Measurements from ENCODE around the gene TLE3. TPM values are rescaled to one million over a fixed set of nuclear protein-coding genes. Genes with fewer than 3 reads are reported as not detected.

Gene TLE3
- polyA plus RNA-seq, 1 of the 3 experiments (the other 2 are of a cell fraction): 14.7 TPM

DNA sequence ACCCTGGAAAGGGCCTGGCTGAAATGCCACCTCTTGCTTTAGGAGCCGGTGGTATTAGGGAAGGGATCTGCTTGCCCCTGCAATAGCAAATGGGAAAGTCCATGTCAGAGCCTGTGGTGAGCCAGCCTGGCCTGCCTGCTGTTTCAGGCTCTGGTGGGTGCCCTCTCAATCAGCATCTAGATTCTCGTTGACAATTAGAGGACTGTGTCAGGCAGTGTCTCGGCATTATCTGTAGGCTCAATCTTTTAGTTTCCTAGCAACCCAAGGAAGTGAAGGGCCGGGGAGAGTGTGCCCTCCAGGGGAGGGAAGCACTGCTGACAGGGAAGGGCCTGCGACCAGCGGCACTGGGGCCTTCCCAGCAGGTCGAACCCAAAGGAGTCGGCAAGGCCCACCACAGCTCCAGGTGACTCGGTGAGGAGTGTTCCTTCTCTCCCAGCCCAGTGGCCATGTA, 42.1 kb downstream of the TLE3 start:
- H3K4me3 ChIP-seq (ENCODE audit: low read depth in 2 of 2, low read length in 1 of 2): no peak overlapping the region
- TF ChIP-seq MAX (IDR thresholded peaks at IDR 0.05; ENCODE audit: low read depth) (no peak), SMC3 (IDR thresholded peaks at IDR 0.05; ENCODE audit: low read depth, low read length) (peak; percentile 15; the same call in 1 of the 2 replicates), CHD2 (IDR thresholded peaks at IDR 0.05; ENCODE audit: low read length, partially characterized antibody) (no peak), RAD21 (IDR thresholded peaks at IDR 0.05; ENCODE audit: low read length) (peak; percentile 54), RFX5 (IDR thresholded peaks at IDR 0.05; ENCODE audit: low read length) (no peak), SIN3A (IDR thresholded peaks at IDR 0.05; ENCODE audit: borderline replicate concordance, low read depth, low read length) (no peak), RCOR1 (IDR thresholded peaks at IDR 0.05; ENCODE audit: low read length) (0 out of 2 replicates have a peak, but pooled peaks have one; percentile 18), EP300 (IDR thresholded peaks at IDR 0.05; ENCODE audit: borderline replicate concordance in 1 of 2, low read depth in 1 of 2, low read length in 1 of 2) (peak in 1 of 2 experiments; percentile 32; a peak in 1 of 4 replicates), GATA2 (CRISPR knock-in tag; IDR thresholded peaks at IDR 0.05) (peak; percentile 93), RXRA (IDR thresholded peaks at IDR 0.05; ENCODE audit: borderline replicate concordance, low read depth) (no peak), MXI1 (IDR thresholded peaks at IDR 0.05; ENCODE audit: low read depth, low read length) (peak; percentile 68; the same call in 1 of the 2 replicates), FOXJ3 (CRISPR knock-in tag; IDR thresholded peaks at IDR 0.05) (no peak), TCF12 (IDR thresholded peaks at IDR 0.05) (no peak), POLR2AphosphoS5 (IDR thresholded peaks at IDR 0.05; ENCODE audit: low read depth, low read length) (no peak)
- TF ChIP-seq, protein P1, sequence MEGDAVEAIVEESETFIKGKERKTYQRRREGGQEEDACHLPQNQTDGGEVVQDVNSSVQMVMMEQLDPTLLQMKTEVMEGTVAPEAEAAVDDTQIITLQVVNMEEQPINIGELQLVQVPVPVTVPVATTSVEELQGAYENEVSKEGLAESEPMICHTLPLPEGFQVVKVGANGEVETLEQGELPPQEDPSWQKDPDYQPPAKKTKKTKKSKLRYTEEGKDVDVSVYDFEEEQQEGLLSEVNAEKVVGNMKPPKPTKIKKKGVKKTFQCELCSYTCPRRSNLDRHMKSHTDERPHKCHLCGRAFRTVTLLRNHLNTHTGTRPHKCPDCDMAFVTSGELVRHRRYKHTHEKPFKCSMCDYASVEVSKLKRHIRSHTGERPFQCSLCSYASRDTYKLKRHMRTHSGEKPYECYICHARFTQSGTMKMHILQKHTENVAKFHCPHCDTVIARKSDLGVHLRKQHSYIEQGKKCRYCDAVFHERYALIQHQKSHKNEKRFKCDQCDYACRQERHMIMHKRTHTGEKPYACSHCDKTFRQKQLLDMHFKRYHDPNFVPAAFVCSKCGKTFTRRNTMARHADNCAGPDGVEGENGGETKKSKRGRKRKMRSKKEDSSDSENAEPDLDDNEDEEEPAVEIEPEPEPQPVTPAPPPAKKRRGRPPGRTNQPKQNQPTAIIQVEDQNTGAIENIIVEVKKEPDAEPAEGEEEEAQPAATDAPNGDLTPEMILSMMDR (IDR thresholded peaks at IDR 0.05): 0 out of 2 replicates have a peak, but pooled peaks have one; percentile 8
- H3K4me1 ChIP-seq (ENCODE audit: control insufficient read depth in 1 of 2, insufficient read depth in 2 of 2, low read depth in 1 of 2, low read length in 1 of 2): peaks cover 0 to 31% of the 10 kb centered on the region in 2 experiments; a peak in 1 of 4 replicates
- H2AFZ ChIP-seq (ENCODE audit: low read depth): no peak overlapping the region
- H3K79me2 ChIP-seq (ENCODE audit: insufficient read depth): no peaks in the 10 kb centered on the region
- H3K9me2 ChIP-seq: no peaks in the 10 kb centered on the region
- H3F3A ChIP-seq (replicated peaks; ENCODE audit: insufficient read depth): no peaks in the 10 kb centered on the region
- peak overlapping the region in 1 of 2 experiments; percentile 23; a peak in 2 of 4 replicates for H3K27ac ChIP-seq (ENCODE audit: low read depth in 2 of 2, low read length in 1 of 2)
- POLR2A ChIA-PET: no interaction called here
- peaks cover 20 to 73% of the 10 kb centered on the region in 2 experiments for H3K36me3 ChIP-seq (replicated peaks in 1 of 2; ENCODE audit: control insufficient read depth in 1 of 2, insufficient read depth in 2 of 2, low read length in 1 of 2)
- 72% methylated on average over 5 of the region's 9 CpGs for WGBS (ENCODE audit: low lambda C conversion rate)
- 0 out of 2 replicates have a peak, but pooled peaks cover 9% of the 10 kb centered on the region for H4K20me1 ChIP-seq (ENCODE audit: insufficient read depth)
- no peak overlapping the region for H3K9ac ChIP-seq
- DNase-seq: peak; percentile 92
- H3K9me3 ChIP-seq: no peaks in the 10 kb centered on the region
- H3K27me3 ChIP-seq (ENCODE audit: insufficient read depth): no peaks in the 10 kb centered on the region
- CTCF ChIA-PET: interaction anchor here (0.8 to 1.6 kb wide), 5 partner anchors 15 to 758 kb away, joined by 3 to 4 read pairs (median 3); no protein-coding TSS in a partner anchor
- H3K4me2 ChIP-seq: no peak overlapping the region

DNA sequence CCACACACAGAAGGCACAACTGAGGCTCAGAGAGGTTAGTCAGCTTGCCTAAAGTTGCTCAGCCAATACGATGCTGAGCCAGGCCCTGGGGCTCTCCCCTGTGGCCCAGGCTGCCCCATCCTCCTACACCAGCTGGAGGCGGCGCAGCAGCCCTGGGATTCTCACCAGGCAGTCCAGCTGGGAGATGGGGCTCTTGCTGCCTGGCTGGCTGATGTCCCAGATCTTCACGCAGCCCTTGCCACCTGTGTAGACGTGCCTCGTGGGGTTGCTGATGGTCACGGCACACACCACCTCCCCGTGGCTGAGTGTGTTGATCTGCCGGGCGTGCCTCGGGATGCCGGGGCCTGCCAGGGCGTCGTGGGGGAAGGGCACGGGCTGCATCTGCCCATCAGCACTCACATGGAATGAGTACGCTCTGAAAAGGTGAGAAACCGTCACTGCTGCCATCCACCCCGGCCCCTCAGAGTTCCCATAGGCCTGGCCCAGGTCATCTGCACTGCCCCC, 42.8 kb downstream of the TLE3 start:
- Histone ChIP-seq H3K4me3 (ENCODE audit: low read depth in 2 of 2, low read length in 1 of 2) (no peak overlapping the region), H2AFZ (ENCODE audit: low read depth) (no peak overlapping the region), H3K4me1 (ENCODE audit: control insufficient read depth in 1 of 2, insufficient read depth in 2 of 2, low read depth in 1 of 2, low read length in 1 of 2) (peaks cover 0 to 30% of the 10 kb centered on the region in 2 experiments; a peak in 1 of 4 replicates), H3K9me2 (no peaks in the 10 kb centered on the region), H4K20me1 (ENCODE audit: insufficient read depth) (0 out of 2 replicates have a peak, but pooled peaks cover 2% of the 10 kb centered on the region), H3K9me3 (no peaks in the 10 kb centered on the region), H3F3A (replicated peaks; ENCODE audit: insufficient read depth) (no peaks in the 10 kb centered on the region), H3K4me2 (no peak overlapping the region), H3K27me3 (ENCODE audit: insufficient read depth) (no peaks in the 10 kb centered on the region), H3K79me2 (ENCODE audit: insufficient read depth) (no peaks in the 10 kb centered on the region), H3K9ac (no peak overlapping the region), H3K36me3 (replicated peaks in 1 of 2; ENCODE audit: control insufficient read depth in 1 of 2, insufficient read depth in 2 of 2, low read length in 1 of 2) (peaks cover 15 to 75% of the 10 kb centered on the region in 2 experiments), H3K27ac (ENCODE audit: low read depth in 2 of 2, low read length in 1 of 2) (peak overlapping the region in 1 of 2 experiments; percentile 7; a peak in 2 of 4 replicates)
- POLR2A ChIA-PET: no interaction called here
- CTCF ChIA-PET: interaction anchor here (1.0 to 1.6 kb wide), 2 partner anchors 497 to 582 kb away, joined by 3 read pairs; no protein-coding TSS in a partner anchor
- no peak for DNase-seq
- WGBS (ENCODE audit: low lambda C conversion rate): 80% methylated on average over 7 of the region's 18 CpGs
- TF ChIP-seq FOXM1 (IDR thresholded peaks at IDR 0.05; ENCODE audit: low read depth): no peak
- TF ChIP-seq MEF2A (IDR thresholded peaks at IDR 0.05; ENCODE audit: borderline replicate concordance, low read depth): no peak
- TF ChIP-seq GATA2 (CRISPR knock-in tag; IDR thresholded peaks at IDR 0.05): no peak
- TF ChIP-seq, protein P1 (IDR thresholded peaks at IDR 0.05): no peak
- no peak for TF ChIP-seq RAD21 (IDR thresholded peaks at IDR 0.05; ENCODE audit: low read length)
- no peak for TF ChIP-seq EP300 (IDR thresholded peaks at IDR 0.05; ENCODE audit: borderline replicate concordance in 1 of 2, low read depth in 1 of 2, low read length in 1 of 2)
- TF ChIP-seq, protein P2, sequence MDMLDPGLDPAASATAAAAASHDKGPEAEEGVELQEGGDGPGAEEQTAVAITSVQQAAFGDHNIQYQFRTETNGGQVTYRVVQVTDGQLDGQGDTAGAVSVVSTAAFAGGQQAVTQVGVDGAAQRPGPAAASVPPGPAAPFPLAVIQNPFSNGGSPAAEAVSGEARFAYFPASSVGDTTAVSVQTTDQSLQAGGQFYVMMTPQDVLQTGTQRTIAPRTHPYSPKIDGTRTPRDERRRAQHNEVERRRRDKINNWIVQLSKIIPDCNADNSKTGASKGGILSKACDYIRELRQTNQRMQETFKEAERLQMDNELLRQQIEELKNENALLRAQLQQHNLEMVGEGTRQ (IDR thresholded peaks at IDR 0.05; ENCODE audit: borderline replicate concordance, low read depth, low read length): no peak
- no peak for TF ChIP-seq JUND (IDR thresholded peaks at IDR 0.05)
- no peak for TF ChIP-seq SMC3 (IDR thresholded peaks at IDR 0.05; ENCODE audit: low read depth, low read length)
- TF ChIP-seq SIN3A (IDR thresholded peaks at IDR 0.05; ENCODE audit: borderline replicate concordance, low read depth, low read length): no peak
- no peak for TF ChIP-seq FOSL2 (IDR thresholded peaks at IDR 0.05; ENCODE audit: borderline replicate concordance, low read depth)
